DND-41 (cell line): ENCODE data around the gene CNGA3.

Source experiments
- EZH2 ChIP-seq: IDR thresholded peaks from 3 replicates; pipeline ENCODE4 v1.6.1; 2012; ENCODE audit warnings: borderline replicate concordance, low read depth, mild to moderate bottlenecking, moderate library complexity, low read length, inconsistent platforms; ENCODE audit not compliant: severe bottlenecking
- TF ChIP-seq, protein P1 (sequence below): IDR thresholded peaks from 2 replicates; pipeline ENCODE4 v1.5.1; 2012; ENCODE audit warnings: borderline replicate concordance, low read length, moderate library complexity, mild to moderate bottlenecking; ENCODE audit not compliant: poor library complexity, severe bottlenecking; ENCODE audit errors: extremely low read depth

- TF ChIP-seq, protein P1, sequence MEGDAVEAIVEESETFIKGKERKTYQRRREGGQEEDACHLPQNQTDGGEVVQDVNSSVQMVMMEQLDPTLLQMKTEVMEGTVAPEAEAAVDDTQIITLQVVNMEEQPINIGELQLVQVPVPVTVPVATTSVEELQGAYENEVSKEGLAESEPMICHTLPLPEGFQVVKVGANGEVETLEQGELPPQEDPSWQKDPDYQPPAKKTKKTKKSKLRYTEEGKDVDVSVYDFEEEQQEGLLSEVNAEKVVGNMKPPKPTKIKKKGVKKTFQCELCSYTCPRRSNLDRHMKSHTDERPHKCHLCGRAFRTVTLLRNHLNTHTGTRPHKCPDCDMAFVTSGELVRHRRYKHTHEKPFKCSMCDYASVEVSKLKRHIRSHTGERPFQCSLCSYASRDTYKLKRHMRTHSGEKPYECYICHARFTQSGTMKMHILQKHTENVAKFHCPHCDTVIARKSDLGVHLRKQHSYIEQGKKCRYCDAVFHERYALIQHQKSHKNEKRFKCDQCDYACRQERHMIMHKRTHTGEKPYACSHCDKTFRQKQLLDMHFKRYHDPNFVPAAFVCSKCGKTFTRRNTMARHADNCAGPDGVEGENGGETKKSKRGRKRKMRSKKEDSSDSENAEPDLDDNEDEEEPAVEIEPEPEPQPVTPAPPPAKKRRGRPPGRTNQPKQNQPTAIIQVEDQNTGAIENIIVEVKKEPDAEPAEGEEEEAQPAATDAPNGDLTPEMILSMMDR: no peak
- no peak for TF ChIP-seq EZH2
Observed at GRCh38 chr2:98335271-98335670, 11.0 kb upstream of the CNGA3 start.
